HG03103 (cell line): ENCODE data around the gene GPR183.

ENCODE experiments used
- ATAC-seq: cut with Tn5 transposase; IDR thresholded peaks from one replicate; pipeline ENCODE4 v1.9.1; 2021; ENCODE audit warnings: low read depth; ENCODE audit not compliant: unreplicated experiment

GPR183 gene

GRCh38 chr13:99313501-99313900, 6.3 kb upstream of the GPR183 start:
- no peak for ATAC-seq

GRCh38 chr13:99312493-99312883, 5.3 kb upstream of the GPR183 start:
- no peak for ATAC-seq

GRCh38 chr13:99311748-99312492, 4.7 kb upstream of the GPR183 start:
- ATAC-seq, result no peak

- no peak for ATAC-seq
Observed at GRCh38 chr13:99311137-99311536, 3.9 kb upstream of the GPR183 start.

GRCh38 chr13:99310382-99311031, 3.3 kb upstream of the GPR183 start:
- ATAC-seq, result peak; percentile 29

GRCh38 chr13:99308471-99309087, 1.4 kb upstream of the GPR183 start:
- ATAC-seq, result no peak

- peak; percentile 46 for ATAC-seq
Observed at GRCh38 chr13:99307648-99308339, 595 bp upstream of the GPR183 start.

- ATAC-seq, result no peak
Observed at GRCh38 chr13:99305566-99305965, 1.6 kb downstream of the GPR183 start.

- ATAC-seq, result no peak
Observed at GRCh38 chr13:99305158-99305557, 2.0 kb downstream of the GPR183 start.

- no peak for ATAC-seq
Observed at GRCh38 chr13:99304541-99304940, 2.7 kb downstream of the GPR183 start.

GRCh38 chr13:99303863-99304521, 3.2 kb downstream of the GPR183 start:
- ATAC-seq, result no peak

- ATAC-seq, result no peak
Observed at GRCh38 chr13:99302637-99303505, 4.3 kb downstream of the GPR183 start.

GRCh38 chr13:99301913-99302636, 5.1 kb downstream of the GPR183 start:
- ATAC-seq, result no peak

- ATAC-seq, result no peak
Observed at GRCh38 chr13:99301056-99301838, 6.0 kb downstream of the GPR183 start.

- ATAC-seq, result no peak
Observed at GRCh38 chr13:99299920-99300341, 7.3 kb downstream of the GPR183 start.

- no peak for ATAC-seq
Observed at GRCh38 chr13:99299256-99299919, 7.8 kb downstream of the GPR183 start.

GRCh38 chr13:99298056-99298455, 9.1 kb downstream of the GPR183 start:
- no peak for ATAC-seq

- ATAC-seq, result no peak
Observed at GRCh38 chr13:99297331-99297730, 9.9 kb downstream of the GPR183 start.
